SJCRH30 (cell line): ENCODE measurements around the gene THAP4. TPM values are rescaled to one million over a fixed set of nuclear protein-coding genes. Genes with fewer than 3 reads are reported as not detected.

Source experiments
- DNase-seq, 2 experiments: peaks; one replicate each; pipeline ENCODE4 v3.0.0-alpha.2; 2015 to 2020
- H3K27ac ChIP-seq: fragments of 250-450 bp; sonication (Bioruptor Pico); 2 replicates; pipeline ENCODE4 v1.5.1; 2020; ENCODE audit warnings: mild to moderate bottlenecking, moderate library complexity
- H3K27me3 ChIP-seq: fragments of 250-450 bp; sonication (Bioruptor Pico); 2 replicates; pipeline ENCODE4 v1.5.1; 2020; ENCODE audit warnings: mild to moderate bottlenecking, moderate library complexity
- H3K36me3 ChIP-seq: fragments of 250-450 bp; sonication (Bioruptor Pico); 2 replicates; pipeline ENCODE4 v1.5.1; 2020; ENCODE audit warnings: mild to moderate bottlenecking, moderate library complexity
- H3K4me1 ChIP-seq: fragments of 250-450 bp; sonication (Bioruptor Pico); 2 replicates; pipeline ENCODE4 v1.5.1; 2020; ENCODE audit warnings: mild to moderate bottlenecking, moderate library complexity
- H3K4me3 ChIP-seq: fragments of 250-450 bp; sonication (Bioruptor Pico); 2 replicates; pipeline ENCODE4 v1.5.1; 2020; ENCODE audit warnings: mild to moderate bottlenecking, moderate library complexity
- H3K9me3 ChIP-seq: fragments of 250-450 bp; sonication (Bioruptor Pico); replicated peaks from 2 replicates; pipeline ENCODE4 v1.5.1; 2020; ENCODE audit warnings: mild to moderate bottlenecking, moderate library complexity
- total RNA-seq: library from RNA; depleted of rRNA; stranded (reverse); fragments of >200 nt; shearing (Covaris generic); gene quantifications from 2 replicates; pipeline ENCODE4 v1.2.3, GENCODE V29; 2014; rRNA removed

THAP4 gene
- 48.9 and 51.9 TPM in 2 replicates for total RNA-seq

GRCh38 chr2:241637018-241637794 is at the start of gene THAP4, which contains the start of gene ATG4B:
Gene THAP4, minus strand, starts transcription at chr2:241637158. Its CDS starts 141 bp downstream, at chr2:241637017.
Gene ATG4B, plus strand, starts transcription at chr2:241637693. Its CDS starts 22 bp downstream, at chr2:241637715.
- Histone ChIP-seq H3K27ac (peak within 1 kb of the TSS; percentile 98), H3K4me3 (peak within 1 kb of the TSS; percentile 95), H3K9me3 (no peaks in the 10 kb centered on the region), H3K36me3 (peaks cover 38% of the 10 kb centered on the region), H3K4me1 (peaks cover 4% of the 10 kb centered on the region), H3K27me3 (no peaks in the 10 kb centered on the region)
- DNase-seq, result peak; percentile 84 to 87

GRCh38 chr2:241686324-241686649 is 49.3 kb upstream of the THAP4 start:
- H3K4me3 ChIP-seq, result peak overlapping the region; percentile 88
- DNase-seq, result no peak
- peak overlapping the region; percentile 86 for H3K27ac ChIP-seq
- H3K9me3 ChIP-seq, result no peaks in the 10 kb centered on the region
- H3K27me3 ChIP-seq, result no peaks in the 10 kb centered on the region
- peaks cover 43% of the 10 kb centered on the region for H3K36me3 ChIP-seq
- peaks cover 7% of the 10 kb centered on the region for H3K4me1 ChIP-seq

GRCh38 chr2:241680827-241681599 is 44.1 kb upstream of the THAP4 start:
- Histone ChIP-seq H3K27me3 (no peaks in the 10 kb centered on the region), H3K36me3 (peaks cover 76% of the 10 kb centered on the region), H3K27ac (peak overlapping the region; percentile 45), H3K4me3 (no peak overlapping the region), H3K4me1 (peaks cover 12% of the 10 kb centered on the region), H3K9me3 (no peaks in the 10 kb centered on the region)
- DNase-seq, result peak; percentile 66

GRCh38 chr2:241680044-241680443 is 43.1 kb upstream of the THAP4 start:
- no peaks in the 10 kb centered on the region for H3K27me3 ChIP-seq
- no peak overlapping the region for H3K4me3 ChIP-seq
- peaks cover 81% of the 10 kb centered on the region for H3K36me3 ChIP-seq
- H3K27ac ChIP-seq, result no peak overlapping the region
- H3K4me1 ChIP-seq, result peaks cover 12% of the 10 kb centered on the region
- no peak for DNase-seq
- no peaks in the 10 kb centered on the region for H3K9me3 ChIP-seq

GRCh38 chr2:241678784-241679540 is 42.0 kb upstream of the THAP4 start:
- no peak for DNase-seq
- Histone ChIP-seq H3K27me3 (no peaks in the 10 kb centered on the region), H3K27ac (no peak overlapping the region), H3K4me1 (peaks cover 12% of the 10 kb centered on the region), H3K9me3 (no peaks in the 10 kb centered on the region), H3K36me3 (peaks cover 73% of the 10 kb centered on the region), H3K4me3 (no peak overlapping the region)

GRCh38 chr2:241678307-241678706 is 41.3 kb upstream of the THAP4 start:
- no peaks in the 10 kb centered on the region for H3K27me3 ChIP-seq
- peaks cover 12% of the 10 kb centered on the region for H3K4me1 ChIP-seq
- H3K36me3 ChIP-seq, result peaks cover 67% of the 10 kb centered on the region
- H3K9me3 ChIP-seq, result no peaks in the 10 kb centered on the region
- H3K4me3 ChIP-seq, result no peak overlapping the region
- DNase-seq, result no peak
- H3K27ac ChIP-seq, result no peak overlapping the region

GRCh38 chr2:241677392-241677791 is 40.4 kb upstream of the THAP4 start:
- H3K27me3 ChIP-seq, result no peaks in the 10 kb centered on the region
- no peaks in the 10 kb centered on the region for H3K9me3 ChIP-seq
- H3K4me1 ChIP-seq, result peaks cover 12% of the 10 kb centered on the region
- peaks cover 60% of the 10 kb centered on the region for H3K36me3 ChIP-seq
- DNase-seq, result no peak
- no peak overlapping the region for H3K4me3 ChIP-seq
- H3K27ac ChIP-seq, result no peak overlapping the region

GRCh38 chr2:241676665-241677064 is 39.7 kb upstream of the THAP4 start:
- Histone ChIP-seq H3K27me3 (no peaks in the 10 kb centered on the region), H3K27ac (no peak overlapping the region), H3K4me1 (peaks cover 12% of the 10 kb centered on the region), H3K36me3 (peaks cover 53% of the 10 kb centered on the region), H3K4me3 (no peak overlapping the region), H3K9me3 (no peaks in the 10 kb centered on the region)
- no peak for DNase-seq

- no peaks in the 10 kb centered on the region for H3K9me3 ChIP-seq
- no peak overlapping the region for H3K4me3 ChIP-seq
- no peak overlapping the region for H3K27ac ChIP-seq
- DNase-seq, result no peak
- peaks cover 4% of the 10 kb centered on the region for H3K4me1 ChIP-seq
- peaks cover 46% of the 10 kb centered on the region for H3K36me3 ChIP-seq
- H3K27me3 ChIP-seq, result no peaks in the 10 kb centered on the region
These were observed 38.9 kb upstream of the THAP4 start for GRCh38 chr2:241675885-241676284.

GRCh38 chr2:241673797-241674725 is 37.1 kb upstream of the THAP4 start:
- H3K36me3 ChIP-seq, result peaks cover 31% of the 10 kb centered on the region

GRCh38 chr2:241673189-241673663 is 36.3 kb upstream of the THAP4 start:
- peaks cover 23% of the 10 kb centered on the region for H3K36me3 ChIP-seq
- no peak overlapping the region for H3K27ac ChIP-seq
- DNase-seq, result no peak
- no peaks in the 10 kb centered on the region for H3K27me3 ChIP-seq
- H3K4me1 ChIP-seq, result no peaks in the 10 kb centered on the region
- H3K9me3 ChIP-seq, result no peaks in the 10 kb centered on the region
- no peak overlapping the region for H3K4me3 ChIP-seq

More at GRCh38 chr2:241673797-241674725, 37.1 kb upstream of the THAP4 start:
- Histone ChIP-seq H3K4me3 (no peak overlapping the region), H3K4me1 (no peaks in the 10 kb centered on the region), H3K27ac (no peak overlapping the region), H3K27me3 (no peaks in the 10 kb centered on the region), H3K9me3 (no peaks in the 10 kb centered on the region)
- no peak for DNase-seq

GRCh38 chr2:241672243-241673188 is 35.6 kb upstream of the THAP4 start:
- H3K4me1 ChIP-seq, result no peaks in the 10 kb centered on the region
- no peak overlapping the region for H3K27ac ChIP-seq
- no peaks in the 10 kb centered on the region for H3K9me3 ChIP-seq
- no peak for DNase-seq
- no peaks in the 10 kb centered on the region for H3K27me3 ChIP-seq
- H3K36me3 ChIP-seq, result peaks cover 19% of the 10 kb centered on the region
- no peak overlapping the region for H3K4me3 ChIP-seq
